AG04449 (cell line): ENCODE results near the gene DIS3L2.

Experiments
- CTCF ChIA-PET: fragments of 350-600 bp; formaldehyde crosslinking; extraction: SDS; loops from one replicate; lab custom pipeline; 2021; ENCODE audit warnings: antibody characterized with exemption; lab: Yijun Ruan, JAX
- POLR2A ChIA-PET: fragments of 400-600, 350-600 bp; formaldehyde crosslinking; extraction: SDS; loops from one replicate; lab custom pipeline; 2020; ENCODE audit warnings: antibody characterized with exemption, inconsistent platforms; lab: Yijun Ruan, JAX
- DNase-seq: peaks from one replicate; pipeline ENCODE4 v3.0.0-alpha.2; 2010; ENCODE audit warnings: low read depth, low spot score
- H3K4me3 ChIP-seq: 2 replicates; pipeline ENCODE4 v1.5.1; 2011; ENCODE audit warnings: low read depth, mild to moderate bottlenecking, control low read depth, low read length
- TF ChIP-seq, protein P1 (sequence below): IDR thresholded peaks from one replicate; pipeline ENCODE4 v1.5.1; 2011; ENCODE audit warnings: mild to moderate bottlenecking, moderate library complexity, low read length, control low read depth, inconsistent platforms; ENCODE audit not compliant: insufficient read depth; ENCODE audit errors: missing control alignments

The DIS3L2 gene

DNA sequence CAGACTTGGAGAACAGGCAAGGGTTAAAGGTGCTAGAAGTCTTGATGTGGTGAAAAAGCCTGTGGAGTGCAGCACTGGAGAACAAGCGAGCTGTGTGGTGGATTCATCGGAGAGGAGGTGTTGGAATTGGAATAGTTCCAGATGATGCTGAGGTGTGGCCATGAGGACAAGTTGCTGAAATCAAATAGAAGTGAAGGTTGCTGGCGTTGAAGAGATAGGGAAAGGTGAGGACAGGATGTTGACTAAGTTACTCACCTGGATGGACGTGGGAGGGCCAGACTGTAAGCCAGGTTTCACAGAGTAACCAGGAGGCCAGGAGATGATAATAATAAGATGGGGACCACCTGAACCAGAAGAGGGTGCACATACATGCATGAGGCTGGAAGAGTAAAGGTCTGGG, 173.4 kb downstream of the DIS3L2 start:
- CTCF ChIA-PET: interaction anchor here (1.3 kb wide), 1 partner anchor 12 kb away, joined by 5 read pairs; no protein-coding TSS in a partner anchor
- POLR2A ChIA-PET: no interaction called here
- DNase-seq: no peak
- TF ChIP-seq, protein P1, sequence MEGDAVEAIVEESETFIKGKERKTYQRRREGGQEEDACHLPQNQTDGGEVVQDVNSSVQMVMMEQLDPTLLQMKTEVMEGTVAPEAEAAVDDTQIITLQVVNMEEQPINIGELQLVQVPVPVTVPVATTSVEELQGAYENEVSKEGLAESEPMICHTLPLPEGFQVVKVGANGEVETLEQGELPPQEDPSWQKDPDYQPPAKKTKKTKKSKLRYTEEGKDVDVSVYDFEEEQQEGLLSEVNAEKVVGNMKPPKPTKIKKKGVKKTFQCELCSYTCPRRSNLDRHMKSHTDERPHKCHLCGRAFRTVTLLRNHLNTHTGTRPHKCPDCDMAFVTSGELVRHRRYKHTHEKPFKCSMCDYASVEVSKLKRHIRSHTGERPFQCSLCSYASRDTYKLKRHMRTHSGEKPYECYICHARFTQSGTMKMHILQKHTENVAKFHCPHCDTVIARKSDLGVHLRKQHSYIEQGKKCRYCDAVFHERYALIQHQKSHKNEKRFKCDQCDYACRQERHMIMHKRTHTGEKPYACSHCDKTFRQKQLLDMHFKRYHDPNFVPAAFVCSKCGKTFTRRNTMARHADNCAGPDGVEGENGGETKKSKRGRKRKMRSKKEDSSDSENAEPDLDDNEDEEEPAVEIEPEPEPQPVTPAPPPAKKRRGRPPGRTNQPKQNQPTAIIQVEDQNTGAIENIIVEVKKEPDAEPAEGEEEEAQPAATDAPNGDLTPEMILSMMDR: no peak
- no peak overlapping the region for H3K4me3 ChIP-seq

DNA sequence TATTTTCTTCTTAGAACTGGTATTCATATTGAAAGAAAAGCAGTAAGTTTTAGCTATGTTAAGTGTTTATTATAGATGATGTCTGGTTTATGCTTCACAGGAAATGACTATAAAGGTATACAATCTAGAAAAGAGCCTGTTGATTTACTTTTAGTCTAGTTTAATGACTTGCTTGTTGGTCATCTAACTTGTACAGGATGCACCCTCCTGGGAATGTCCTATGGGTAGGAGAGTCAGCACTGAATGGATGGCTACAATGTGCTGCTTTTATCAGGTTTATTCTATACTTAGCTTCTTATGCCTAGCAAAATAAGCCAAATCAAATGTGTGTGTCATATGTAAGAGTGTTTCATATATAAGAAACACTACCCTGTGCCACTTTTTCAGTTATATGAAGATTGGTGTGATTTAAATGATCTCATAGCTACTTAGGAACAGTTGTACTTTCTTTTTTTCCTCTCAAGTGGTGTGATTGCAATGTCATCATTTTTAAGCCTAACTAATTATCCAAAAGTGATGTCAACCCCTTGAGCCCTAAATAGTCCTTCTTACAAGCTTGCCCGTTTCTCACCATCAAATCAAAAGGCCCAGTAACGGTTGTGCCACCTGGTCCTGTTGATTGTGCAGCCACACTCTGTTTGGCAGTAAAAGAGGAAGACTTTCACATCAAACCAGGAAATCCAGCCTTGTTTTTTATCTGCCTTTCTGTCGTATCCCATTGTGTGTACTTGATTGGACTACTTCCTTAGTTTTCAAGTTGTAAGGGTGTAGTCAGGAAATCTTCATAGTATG, 176.0 kb downstream of the DIS3L2 start:
- ChIA-PET POLR2A (no interaction called here), CTCF (interaction anchor here (0.6 to 7.0 kb wide), 3 partner anchors 9 to 231 kb away, joined by 3 to 107 read pairs (median 3); partner anchors contain the start of gene NPPC)
- no peak overlapping the region for H3K4me3 ChIP-seq
- TF ChIP-seq, protein P1: no peak
- no peak for DNase-seq

DNA sequence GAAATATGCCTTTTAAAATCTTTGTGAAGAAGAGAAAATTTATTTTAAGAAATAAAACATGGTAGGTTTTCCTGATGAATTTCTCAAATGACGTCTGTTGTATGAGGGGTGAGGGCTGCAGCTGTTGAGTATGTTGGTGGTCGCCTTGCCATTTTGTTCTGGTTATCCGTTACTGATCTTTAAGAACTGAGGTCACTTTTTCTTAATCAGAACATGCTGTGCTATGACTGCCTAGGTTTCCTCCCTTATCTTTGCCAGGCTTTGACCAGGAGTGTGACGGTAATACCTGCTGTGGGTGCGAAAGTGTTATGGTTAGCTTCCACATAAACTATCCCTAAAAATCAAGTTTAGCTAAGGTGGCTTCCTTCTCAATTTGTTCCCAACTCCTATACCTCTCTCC, 176.9 kb downstream of the DIS3L2 start:
- POLR2A ChIA-PET: no interaction called here
- CTCF ChIA-PET: interaction anchor here (7.0 kb wide), 1 partner anchor 213 kb away, joined by 107 read pairs; the partner anchor contains the start of gene NPPC
- no peak for DNase-seq

GRCh38 chr2:232139171-232139594, 177.7 kb downstream of the DIS3L2 start:
- ChIA-PET CTCF (interaction anchor here (1.5 to 7.0 kb wide), 3 partner anchors 13 to 300 kb away, joined by 4 to 107 read pairs (median 14); partner anchors contain the start of gene NPPC), POLR2A (no interaction called here)
- no peak overlapping the region for H3K4me3 ChIP-seq
- DNase-seq: no peak
- TF ChIP-seq, protein P1: no peak

More for the DNA sequence above, 176.9 kb downstream of the DIS3L2 start:
- H3K4me3 ChIP-seq: no peak overlapping the region
- TF ChIP-seq, protein P1: no peak

GRCh38 chr2:232139786-232140562, 178.5 kb downstream of the DIS3L2 start:
- no peak for DNase-seq
- CTCF ChIA-PET: interaction anchor here (1.0 to 7.0 kb wide), 9 partner anchors 14 to 299 kb away, joined by 3 to 107 read pairs (median 7); partner anchors contain the start of gene NPPC
- POLR2A ChIA-PET: no interaction called here
- TF ChIP-seq, protein P1: no peak
- H3K4me3 ChIP-seq: no peak overlapping the region
